ENCODE data around the gene TUBAL3. TPM values are rescaled to one million over a fixed set of nuclear protein-coding genes. Genes with fewer than 3 reads are reported as not detected.

The TUBAL3 gene
- total and polyA plus RNA-seq, 9 of the 15 experiments (the other 6 are each of a cell fraction or from before 2014, with no cell fraction given): 5.5 to 10.1 (median 6.9) TPM

GRCh38 chr10:5446390-5446926, 41.8 kb upstream of the TUBAL3 start (continued):
- TF ChIP-seq RREB1 (CRISPR knock-in tag; IDR thresholded peaks at IDR 0.05): 0 out of 2 replicates have a peak, but pooled peaks have one; percentile 61
- TF ChIP-seq ARID1B (IDR thresholded peaks at IDR 0.05): peak; percentile 41
- TF ChIP-seq FOXP4 (CRISPR knock-in tag; IDR thresholded peaks at IDR 0.05; ENCODE audit: borderline replicate concordance): no peak
- peak; percentile 59 for TF ChIP-seq SAP30 (IDR thresholded peaks at IDR 0.05; ENCODE audit: borderline replicate concordance, insufficient read depth, low read depth, low read length, poor library complexity, severe bottlenecking)
- TF ChIP-seq SIX5 (IDR thresholded peaks at IDR 0.05; ENCODE audit: borderline replicate concordance in 1 of 2, insufficient read depth in 1 of 2, low read depth in 1 of 2, low read length in 2 of 2): no peak
- peak; percentile 29 to 31; a peak in 3 of 4 replicates for TF ChIP-seq RAD21 (CRISPR knock-in tag; conservative IDR thresholded peaks at IDR 0.05 in 1 of 2, IDR thresholded peaks at IDR 0.05 in 1 of 2)
- peak; percentile 95; the same call in 1 of the 2 replicates for TF ChIP-seq KAT7 (CRISPR knock-in tag; IDR thresholded peaks at IDR 0.05; ENCODE audit: borderline replicate concordance)
- no peak for TF ChIP-seq PCBP2 (IDR thresholded peaks at IDR 0.05; ENCODE audit: low read depth, low read length, poor library complexity, severe bottlenecking)
- TF ChIP-seq MLLT1 (IDR thresholded peaks at IDR 0.05): peak; percentile 98 to 99
- TF ChIP-seq ZNF347 (CRISPR knock-in tag; IDR thresholded peaks at IDR 0.05; ENCODE audit: low read depth): no peak
- no peak for TF ChIP-seq EWSR1 (IDR thresholded peaks at IDR 0.05; ENCODE audit: borderline replicate concordance, low read depth, partially characterized antibody)
- no peak for TF ChIP-seq MTF1 (CRISPR knock-in tag; IDR thresholded peaks at IDR 0.05; ENCODE audit: borderline replicate concordance)
- TF ChIP-seq HMG20A (CRISPR knock-in tag; conservative IDR thresholded peaks at IDR 0.05): no peak
- peak; percentile 81 for TF ChIP-seq EP400 (IDR thresholded peaks at IDR 0.05)
- no peak for TF ChIP-seq BMI1 (IDR thresholded peaks at IDR 0.05; ENCODE audit: low read length)
- no peak for TF ChIP-seq NFIX (CRISPR knock-in tag; IDR thresholded peaks at IDR 0.05; ENCODE audit: low read depth)
- TF ChIP-seq NR2F6 (CRISPR knock-in tag; IDR thresholded peaks at IDR 0.05): no peak
- TF ChIP-seq KLF10 (CRISPR knock-in tag; IDR thresholded peaks at IDR 0.05): no peak

All from K562 (cell line).